T-helper 1 cell treated with Interleukin-12 subunit alpha and Interleukin-12 subunit beta and Interleukin-4 antibody, amounts not matched to agents 30 μg/mL and 1 μg/mL, for 36 hours (primary cell): ENCODE data around the gene WDR83.

Experiments
- H3K27ac Mint-ChIP-seq: one replicate; pipeline ENCODE4 v1.8.0; 2021; ENCODE audit warnings: mild to moderate bottlenecking, mixed read lengths
- H3K27me3 Mint-ChIP-seq: one replicate; pipeline ENCODE4 v1.8.0; 2021; ENCODE audit warnings: low read depth, mixed read lengths
- H3K36me3 Mint-ChIP-seq: one replicate; pipeline ENCODE4 v1.8.0; 2021; ENCODE audit warnings: low read depth, mixed read lengths
- H3K4me1 Mint-ChIP-seq: one replicate; pipeline ENCODE4 v1.8.0; 2021; ENCODE audit warnings: low read depth, mixed read lengths
- H3K4me3 Mint-ChIP-seq: one replicate; pipeline ENCODE4 v1.8.0; 2021; ENCODE audit warnings: mild to moderate bottlenecking, moderate library complexity, mixed read lengths
- H3K9me3 Mint-ChIP-seq: one replicate; pipeline ENCODE4 v1.8.0; 2021; ENCODE audit warnings: mixed read lengths

The WDR83 gene

DNA sequence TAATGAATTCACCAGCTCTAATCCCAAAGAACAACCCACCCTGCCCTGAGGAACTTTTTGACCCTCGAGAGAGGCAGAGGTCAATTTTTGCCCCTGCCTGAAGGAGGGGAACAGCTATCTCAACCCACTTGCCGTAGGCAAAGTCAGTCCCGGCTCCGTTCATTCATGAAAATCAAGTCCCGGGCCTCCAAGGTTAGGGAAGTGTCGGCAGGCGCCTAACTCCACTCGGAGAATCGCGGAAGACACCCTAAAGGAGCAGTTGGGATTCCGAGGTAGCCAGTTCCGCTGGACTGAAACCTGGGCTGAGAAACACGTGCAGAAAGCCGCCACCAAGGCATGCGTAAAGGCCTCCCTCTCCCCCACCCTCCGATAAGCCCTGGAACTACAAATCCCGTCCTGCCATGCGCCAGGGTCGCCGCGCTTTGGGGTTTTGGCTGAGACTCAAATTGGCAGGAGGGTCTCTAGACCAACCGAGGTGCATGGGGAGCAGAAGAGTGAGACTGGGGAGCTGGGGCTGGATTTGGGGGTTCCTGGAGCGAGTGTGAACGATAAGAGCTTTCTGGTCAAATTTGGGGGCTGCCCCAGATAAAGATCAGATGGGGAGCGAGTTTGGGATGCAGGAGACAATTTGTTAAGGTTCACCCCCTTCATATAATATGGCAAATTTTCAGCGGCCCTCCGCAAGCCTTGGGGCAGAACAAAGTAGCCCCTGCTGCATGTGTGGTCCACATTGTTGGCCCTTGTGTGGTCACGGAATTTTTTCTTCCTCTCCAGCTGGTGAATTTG, 57.2 kb downstream of the WDR83 start, which contains the start of gene TNPO2:
TNPO2 (minus strand) TSS at position 292 of the 786 bp plus-strand sequence. CDS start 2,955 bp downstream, outside the sequence.
- Mint-ChIP-seq H3K27ac (peak within 1 kb of the TSS; percentile 89), H3K27me3 (no peaks in the 10 kb centered on the region), H3K9me3 (no peaks in the 10 kb centered on the region), H3K4me1 (peaks cover 26% of the 10 kb centered on the region), H3K4me3 (peak within 1 kb of the TSS; percentile 94), H3K36me3 (peaks cover 13% of the 10 kb centered on the region)
